Measurements from ENCODE around the gene RET.

The RET gene

GRCh38 chr10:43062402-43063160 is 14.3 kb upstream of the RET start:
- DNase-seq (ENCODE audit: low read depth): no peak

GRCh38 chr10:43064331-43065075 is 12.4 kb upstream of the RET start:
- DNase-seq (ENCODE audit: low read depth): no peak

GRCh38 chr10:43065234-43065633 is 11.6 kb upstream of the RET start:
- no peak for DNase-seq (ENCODE audit: low read depth)

GRCh38 chr10:43065761-43066160 is 11.1 kb upstream of the RET start:
- no peak for DNase-seq (ENCODE audit: low read depth)

GRCh38 chr10:43066481-43066880 is 10.4 kb upstream of the RET start:
- DNase-seq (ENCODE audit: low read depth): no peak

- no peak for DNase-seq (ENCODE audit: low read depth)
Measured at GRCh38 chr10:43067391-43068135, 9.3 kb upstream of the RET start.

- DNase-seq (ENCODE audit: low read depth): no peak
Measured at GRCh38 chr10:43068136-43068395, 8.8 kb upstream of the RET start.

GRCh38 chr10:43068471-43069210 is 8.2 kb upstream of the RET start:
- DNase-seq (ENCODE audit: low read depth): no peak

- no peak for DNase-seq (ENCODE audit: low read depth)
Measured at GRCh38 chr10:43069211-43069515, 7.7 kb upstream of the RET start.

GRCh38 chr10:43069579-43069978 is 7.3 kb upstream of the RET start:
- DNase-seq (ENCODE audit: low read depth): no peak

GRCh38 chr10:43070121-43071085 is 6.5 kb upstream of the RET start:
- no peak for DNase-seq (ENCODE audit: low read depth)

GRCh38 chr10:43071865-43072650 is 4.8 kb upstream of the RET start:
- DNase-seq (ENCODE audit: low read depth): no peak

- DNase-seq (ENCODE audit: low read depth): no peak
Measured at GRCh38 chr10:43073191-43073590, 3.7 kb upstream of the RET start.

GRCh38 chr10:43073721-43074120 is 3.1 kb upstream of the RET start:
- no peak for DNase-seq (ENCODE audit: low read depth)

GRCh38 chr10:43074409-43074808 is 2.5 kb upstream of the RET start:
- DNase-seq (ENCODE audit: low read depth): no peak

GRCh38 chr10:43074827-43075611 is 1.9 kb upstream of the RET start:
- DNase-seq (ENCODE audit: low read depth): no peak

- no peak for DNase-seq (ENCODE audit: low read depth)
Measured at GRCh38 chr10:43075612-43076003, 1.3 kb upstream of the RET start.

GRCh38 chr10:43076311-43076875 is 476 bp upstream of the RET start:
- no peak for DNase-seq (ENCODE audit: low read depth)

- no peak for DNase-seq (ENCODE audit: low read depth)
Measured at GRCh38 chr10:43077421-43078171, 727 bp downstream of the RET start.
